GM19043 (cell line): Measurements from ENCODE around the gene ADSS1.

ENCODE experiments used
- ATAC-seq: cut with Tn5 transposase; IDR thresholded peaks from one replicate; pipeline ENCODE4 v1.9.1; 2021; ENCODE audit warnings: low read depth; ENCODE audit not compliant: unreplicated experiment

The ADSS1 gene

DNA sequence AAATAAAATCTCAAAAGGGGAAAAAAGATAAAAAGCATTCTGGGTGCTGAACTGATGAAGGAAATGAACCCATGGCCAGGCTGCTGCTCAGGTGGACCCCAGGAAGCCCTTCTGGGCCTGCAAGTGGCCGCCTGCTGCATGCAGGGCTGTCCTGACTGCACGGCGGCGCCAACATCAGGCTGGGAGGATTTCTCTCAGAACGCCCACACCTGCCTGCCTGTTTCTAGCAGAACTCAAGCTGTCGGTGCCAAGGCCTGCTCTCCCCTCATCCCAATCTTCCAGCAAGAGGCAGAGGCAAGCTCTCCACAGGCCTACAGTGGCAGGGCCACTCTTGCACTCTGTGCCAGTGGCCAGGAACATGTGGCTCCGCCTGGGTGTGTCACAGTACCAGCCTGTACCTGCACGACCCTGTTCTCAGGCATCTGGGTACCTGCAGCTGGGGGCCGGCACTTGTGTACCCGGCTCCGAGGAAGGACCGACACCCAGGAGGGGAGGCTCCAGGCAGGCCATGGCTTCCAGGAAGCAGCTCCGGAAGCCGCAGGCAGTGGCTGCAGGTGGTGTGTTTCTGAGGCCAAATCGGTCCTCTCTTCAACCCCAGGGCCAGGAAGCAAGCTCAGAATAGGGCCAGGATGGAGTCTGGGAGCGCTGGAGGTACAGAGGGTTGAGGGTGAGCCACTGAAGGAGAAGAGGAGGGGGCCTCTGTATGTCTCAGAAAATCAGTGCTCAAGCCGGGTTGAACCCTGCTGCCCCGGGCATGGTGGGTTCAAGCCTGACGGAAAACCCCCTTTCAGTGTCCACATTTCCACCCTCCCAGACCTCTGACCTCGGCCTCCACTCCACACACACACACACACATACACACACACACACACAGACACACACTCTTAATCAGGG is 37.2 kb upstream of the ADSS1 start:
- ATAC-seq = no peak

DNA sequence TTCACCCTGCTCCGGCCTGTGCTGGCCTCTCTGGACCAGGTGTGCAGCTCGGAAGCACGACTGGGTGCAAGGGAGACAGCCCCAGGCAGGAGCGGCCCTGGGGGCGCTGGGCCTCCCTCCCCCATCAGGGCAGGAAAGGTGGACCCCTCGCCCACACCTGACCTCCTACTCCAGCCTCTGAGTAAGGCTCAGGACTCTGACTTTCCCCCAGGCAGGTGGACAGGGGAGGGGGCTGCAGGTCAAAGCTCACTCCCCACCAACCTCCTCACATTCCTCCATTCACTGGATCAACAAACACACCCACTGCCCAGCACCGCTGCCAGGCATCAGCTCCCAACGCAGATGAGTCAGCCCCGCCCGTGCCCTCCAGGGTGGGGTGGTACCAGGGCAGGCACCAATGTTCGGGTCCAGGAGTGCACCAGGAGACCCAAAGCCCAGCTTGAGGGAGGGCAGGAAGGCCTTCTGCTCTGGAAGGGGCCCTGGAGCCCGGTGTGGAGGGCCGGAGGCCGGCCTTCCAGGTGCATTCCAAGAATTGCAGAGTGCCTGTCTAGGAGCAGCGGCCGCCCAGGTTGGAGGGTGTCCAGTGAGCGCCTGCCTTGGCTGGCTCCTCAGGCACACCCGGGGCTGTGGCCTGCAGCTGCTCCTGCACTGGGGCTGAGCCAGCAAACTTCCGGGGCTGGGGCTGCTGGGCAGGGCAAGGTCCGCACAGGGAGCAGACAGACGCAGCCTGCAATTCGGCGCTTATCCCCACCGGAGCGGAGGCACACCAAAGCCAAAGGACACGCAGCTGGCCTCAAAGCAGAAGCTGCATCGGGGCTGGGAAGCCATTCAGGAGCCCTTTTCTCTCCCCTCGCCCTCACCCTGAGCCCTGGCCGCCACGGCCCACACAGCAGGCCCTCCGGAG is 36.2 kb upstream of the ADSS1 start:
- no peak for ATAC-seq

DNA sequence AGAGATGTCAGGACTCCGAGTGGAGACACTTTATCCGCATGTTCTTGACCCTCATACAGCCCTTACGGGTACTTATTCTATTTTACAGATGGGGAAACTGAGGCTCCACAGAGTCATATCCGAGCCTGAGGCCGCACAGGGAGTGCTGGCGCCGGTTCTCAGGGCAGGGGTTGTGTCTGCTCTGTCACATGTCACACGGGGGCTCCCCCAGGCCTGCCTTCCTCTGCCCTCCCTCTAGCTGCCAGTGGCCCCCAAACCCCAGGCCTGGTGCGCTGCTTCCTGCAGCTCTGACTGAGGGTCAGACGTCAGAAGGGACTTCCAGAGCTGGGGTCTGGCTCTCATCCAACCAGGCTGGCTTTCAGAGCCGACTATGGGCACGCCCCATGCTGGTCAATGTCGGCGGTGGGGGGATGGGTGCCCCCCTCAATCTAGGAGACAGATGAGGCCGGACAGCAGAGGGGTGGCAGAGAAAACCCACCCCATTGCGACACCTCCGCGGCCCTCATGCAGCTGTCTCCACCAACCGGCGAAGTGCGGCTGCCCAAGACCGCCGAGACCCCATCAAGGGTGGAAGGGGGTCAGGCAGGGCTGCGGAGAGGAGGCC is 35.4 kb upstream of the ADSS1 start:
- no peak for ATAC-seq

DNA sequence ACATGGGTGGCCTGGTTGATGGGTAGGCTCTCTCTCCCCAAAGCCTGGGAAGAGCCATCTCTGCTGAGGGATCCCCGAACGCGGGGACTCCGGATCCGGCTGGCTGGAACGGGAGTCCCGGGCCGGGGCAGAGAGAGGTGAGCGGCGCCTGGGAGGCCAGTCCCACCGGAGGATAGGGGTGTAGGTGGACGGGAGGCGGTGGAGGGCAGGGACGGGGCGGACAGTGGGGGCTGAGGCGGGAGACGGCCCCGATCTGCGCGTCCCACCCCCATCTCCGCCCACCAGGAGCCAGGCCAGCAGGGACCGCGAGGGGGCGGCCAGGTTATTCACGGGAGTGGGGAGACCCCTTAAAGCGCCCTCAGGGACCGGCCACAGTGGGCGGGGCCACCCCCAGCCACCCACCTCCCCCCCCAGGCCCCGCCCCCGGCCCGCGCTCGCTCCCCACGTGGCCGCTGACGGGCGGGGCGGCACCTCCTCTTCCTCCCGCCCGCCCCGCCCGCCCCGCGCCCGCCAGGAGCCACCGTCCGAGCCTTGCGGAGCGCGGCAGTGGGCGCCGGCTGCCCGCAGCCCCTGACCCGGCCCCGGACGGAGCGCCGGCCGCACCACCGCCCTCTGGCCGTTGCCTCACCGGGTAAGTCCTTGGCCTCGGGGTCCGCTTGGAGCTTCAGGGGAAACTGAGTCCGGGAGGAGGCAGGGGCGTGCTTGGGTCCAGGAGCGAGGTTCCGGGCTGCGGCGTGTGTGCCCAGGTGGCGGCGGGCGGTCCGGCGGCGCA is 34.7 kb upstream of the ADSS1 start, which contains the start of gene INF2:
TSS of gene INF2 (plus strand) at position 510 of the 772 bp plus-strand sequence. CDS start 11,748 bp downstream, outside the sequence.
- no peak for ATAC-seq

DNA sequence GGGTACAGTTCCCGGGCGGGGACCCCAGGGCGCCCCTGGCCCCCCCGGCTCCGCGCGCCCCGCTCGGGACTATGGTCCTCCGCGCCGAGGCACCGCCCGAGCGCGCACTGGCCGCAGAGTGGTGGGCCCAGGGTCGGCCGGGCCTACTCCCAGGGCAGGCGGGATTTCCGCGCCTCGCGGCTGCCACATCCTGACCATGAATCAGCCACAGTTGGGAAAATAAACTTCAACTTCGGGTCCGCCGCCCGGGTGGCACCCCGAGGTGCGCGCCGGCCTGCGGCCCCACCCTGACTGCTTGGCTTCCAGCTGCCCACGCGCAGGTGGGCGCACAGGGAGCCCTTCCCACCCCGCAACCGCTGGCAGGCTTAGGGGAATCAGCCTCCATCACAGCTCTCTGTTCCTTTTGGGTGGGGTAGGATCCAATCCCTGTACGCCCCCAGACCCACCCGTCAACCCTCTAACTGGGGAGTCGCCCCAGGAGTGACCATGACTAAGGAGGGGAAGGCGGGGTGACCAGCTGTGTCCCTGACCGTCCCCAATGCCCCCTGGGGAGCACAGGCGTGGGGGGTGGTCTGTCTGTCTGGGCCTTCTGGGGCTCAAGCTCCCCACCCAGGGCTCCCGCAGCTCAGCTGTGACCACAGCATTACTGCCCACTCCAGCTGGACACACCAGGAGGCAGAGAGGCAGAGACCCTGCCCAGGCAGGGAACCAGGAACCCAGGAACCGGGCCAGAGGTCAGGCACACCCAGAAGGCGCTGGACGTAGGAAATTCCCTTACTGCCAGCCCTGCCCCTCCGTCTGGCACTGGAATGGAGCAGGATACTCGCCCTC is 33.9 kb upstream of the ADSS1 start:
- ATAC-seq = no peak

DNA sequence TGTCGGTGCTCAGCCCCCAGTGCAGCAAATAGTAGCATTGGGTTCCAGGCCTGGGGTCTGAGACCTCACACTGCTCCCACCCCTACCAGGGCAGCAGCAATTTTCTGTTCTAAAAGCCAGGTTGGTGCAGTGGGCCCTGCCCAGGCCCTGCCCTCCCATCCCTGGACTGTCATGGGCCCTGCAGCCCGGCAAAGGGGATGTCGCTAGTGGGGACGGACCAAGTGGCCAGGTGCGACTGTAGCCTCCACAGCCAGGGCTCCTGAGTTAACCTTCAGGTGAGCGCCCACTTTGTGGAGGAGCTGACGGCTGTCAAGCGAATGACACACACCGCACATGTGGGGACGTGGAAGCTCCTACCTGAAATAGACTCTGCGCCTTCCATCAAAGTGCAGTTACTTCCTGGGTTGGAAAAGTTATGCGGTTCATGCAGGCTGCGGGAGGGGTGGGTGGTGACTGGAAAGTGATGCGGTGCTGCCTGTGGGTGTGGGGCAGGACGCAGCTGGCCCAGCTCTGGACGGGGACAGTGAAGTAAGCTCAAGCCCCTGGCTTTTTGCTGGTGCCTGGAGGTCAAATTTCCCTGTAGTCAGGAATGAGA is 33.1 kb upstream of the ADSS1 start:
- no peak for ATAC-seq

DNA sequence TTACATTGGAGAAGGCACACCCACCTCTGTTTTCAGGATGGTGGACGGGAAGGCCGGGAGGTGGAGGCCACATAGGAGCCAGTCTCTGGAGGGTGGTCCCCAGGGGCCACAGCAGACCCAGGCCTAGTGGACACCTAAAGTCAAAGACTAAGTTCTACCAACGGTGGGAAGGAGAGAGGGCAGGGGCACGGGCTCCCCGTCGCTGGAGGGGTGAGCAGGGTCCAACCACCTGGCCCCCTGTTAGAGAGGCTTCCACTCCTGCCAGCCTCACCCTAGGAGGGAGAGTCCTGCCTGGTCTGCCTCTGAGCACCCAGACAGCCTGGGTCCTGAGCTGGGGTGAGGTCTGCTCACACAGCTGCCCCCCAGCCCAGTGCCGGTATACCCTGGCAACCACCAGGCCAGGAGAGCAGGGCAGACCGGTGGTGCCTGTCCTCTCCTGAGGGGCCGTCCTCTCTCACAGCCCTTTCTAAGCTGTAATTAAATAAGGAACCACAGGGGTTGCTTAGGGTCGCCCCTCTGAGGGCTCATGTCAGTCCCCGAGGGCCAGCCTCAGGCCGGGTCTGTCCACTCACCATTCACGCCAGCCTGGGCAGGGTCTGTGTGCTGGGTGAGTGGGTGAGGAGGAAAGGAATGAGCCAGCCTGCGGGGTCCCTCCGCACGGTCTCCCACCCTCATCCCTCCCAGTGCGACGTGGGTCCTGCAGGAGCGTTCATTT is 32.3 kb upstream of the ADSS1 start:
- no peak for ATAC-seq

DNA sequence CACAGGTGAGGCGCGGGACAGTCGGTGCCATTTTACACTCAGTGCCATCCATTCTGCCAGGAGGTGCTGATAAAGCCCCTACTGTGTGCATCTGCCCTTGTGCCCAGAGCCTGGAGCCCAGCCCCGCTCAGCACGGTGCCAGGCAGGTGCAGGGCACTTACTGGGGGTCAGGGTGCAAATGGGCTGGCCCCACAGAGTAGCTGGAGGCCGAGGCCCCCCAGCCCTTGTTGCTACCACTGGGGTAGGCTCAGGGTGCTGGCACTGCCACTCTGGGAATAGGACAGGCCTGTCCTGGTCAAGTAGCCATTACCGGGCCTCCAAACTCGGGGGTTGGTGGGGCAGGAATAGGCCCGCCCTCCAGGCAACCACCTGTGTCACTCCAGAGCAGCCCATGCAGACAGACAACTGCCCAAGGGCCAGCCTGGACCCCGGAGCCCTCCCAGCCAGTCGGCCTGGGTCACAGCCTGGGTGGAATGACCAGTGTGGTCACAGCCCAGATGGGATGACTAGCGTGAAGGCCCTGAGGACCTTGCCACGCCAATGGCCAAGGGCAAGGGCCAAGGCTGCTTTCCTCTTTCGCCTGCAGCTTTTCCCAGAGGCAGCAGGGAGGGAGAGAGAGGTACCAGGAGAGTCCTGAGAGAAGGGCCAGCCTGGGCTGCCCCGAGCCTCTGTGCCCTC is 31.6 kb upstream of the ADSS1 start:
- no peak for ATAC-seq

DNA sequence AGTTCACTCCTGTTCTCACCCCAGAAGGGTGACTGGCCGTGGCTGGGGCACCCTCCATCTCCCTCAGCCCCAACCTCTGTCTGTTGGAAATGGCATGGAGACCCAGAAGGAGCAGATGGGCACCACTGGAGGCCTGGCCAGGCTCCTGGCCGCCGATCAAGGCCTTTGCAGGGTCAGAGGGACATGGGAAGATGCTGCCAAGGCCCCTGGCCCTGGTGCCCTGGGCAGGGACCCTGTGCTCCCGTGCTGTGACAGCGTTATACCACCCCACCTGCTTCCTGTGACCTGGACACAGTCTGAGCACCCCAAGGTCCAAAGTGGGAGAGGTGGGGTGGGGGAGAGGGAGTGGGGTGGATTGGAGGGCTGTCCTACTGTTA is 31.1 kb upstream of the ADSS1 start:
- no peak for ATAC-seq

DNA sequence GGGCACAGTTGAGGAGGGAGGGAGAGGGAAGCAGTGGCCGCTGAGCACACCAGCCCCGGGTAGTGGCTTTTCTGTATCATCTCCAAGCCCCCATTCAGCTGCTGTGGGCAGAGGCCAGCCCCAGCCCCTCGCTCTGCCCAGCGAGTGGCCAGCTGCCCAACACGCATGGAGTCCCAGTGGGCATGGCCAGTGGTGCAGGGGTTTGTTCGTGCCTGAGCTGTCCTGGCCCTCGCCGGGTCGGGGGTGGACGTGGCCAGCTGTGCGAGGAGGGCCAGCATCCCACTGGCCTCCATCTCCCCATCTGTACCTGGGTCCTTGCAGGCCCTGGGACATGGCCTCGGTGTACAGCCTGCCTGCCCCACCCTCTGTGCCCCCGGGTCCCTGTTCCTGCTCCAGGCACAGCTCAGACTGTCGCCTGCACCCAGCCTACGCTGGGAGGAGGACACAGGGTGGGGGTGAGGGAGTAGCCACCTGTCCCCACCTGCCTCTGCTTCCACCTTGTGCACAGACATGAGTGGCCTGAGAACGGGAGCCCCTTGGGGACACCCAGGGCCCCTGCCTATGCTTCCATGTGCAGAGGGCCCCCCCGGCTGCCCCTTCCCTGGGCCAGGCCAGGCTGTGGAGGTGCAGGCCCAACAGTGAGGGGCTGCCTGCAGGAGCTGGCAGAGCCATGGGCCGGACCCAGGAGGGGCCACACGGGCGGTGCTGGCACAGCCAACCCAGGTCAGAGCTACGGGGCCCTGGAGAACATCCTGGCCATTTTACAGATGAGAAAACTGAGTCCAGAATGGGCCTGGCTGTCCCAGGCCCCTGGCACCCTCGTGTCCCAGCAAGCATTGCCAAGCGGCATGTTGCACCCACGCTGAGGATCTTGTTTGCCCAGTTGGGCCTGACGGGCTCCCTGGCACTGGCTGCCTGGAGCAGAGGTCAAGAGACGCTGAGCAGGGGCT is 30.3 kb upstream of the ADSS1 start:
- ATAC-seq = no peak

DNA sequence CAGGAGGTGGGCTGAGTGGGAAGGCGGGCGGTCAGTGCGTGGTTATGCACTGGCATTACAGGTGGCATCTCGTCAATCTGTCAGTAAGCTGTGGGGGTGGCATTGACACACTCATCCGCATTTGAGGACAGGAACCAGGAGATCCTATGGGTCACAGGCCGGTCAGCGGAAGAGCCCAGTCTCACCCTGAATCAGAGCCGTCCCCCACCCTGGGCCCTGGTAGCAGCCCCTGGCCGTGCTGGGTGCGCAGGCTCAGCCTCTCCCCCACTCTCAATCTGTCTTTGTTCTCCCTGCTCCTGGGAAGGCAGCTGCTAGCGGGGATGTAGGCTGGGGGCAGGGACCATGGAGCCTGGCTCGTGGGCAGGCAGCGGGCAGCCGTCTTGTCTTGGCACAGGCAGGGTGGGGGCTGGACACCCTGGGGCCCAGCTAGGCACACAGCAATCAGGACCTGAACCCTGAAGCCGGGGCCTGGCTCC is 29.5 kb upstream of the ADSS1 start:
- no peak for ATAC-seq

DNA sequence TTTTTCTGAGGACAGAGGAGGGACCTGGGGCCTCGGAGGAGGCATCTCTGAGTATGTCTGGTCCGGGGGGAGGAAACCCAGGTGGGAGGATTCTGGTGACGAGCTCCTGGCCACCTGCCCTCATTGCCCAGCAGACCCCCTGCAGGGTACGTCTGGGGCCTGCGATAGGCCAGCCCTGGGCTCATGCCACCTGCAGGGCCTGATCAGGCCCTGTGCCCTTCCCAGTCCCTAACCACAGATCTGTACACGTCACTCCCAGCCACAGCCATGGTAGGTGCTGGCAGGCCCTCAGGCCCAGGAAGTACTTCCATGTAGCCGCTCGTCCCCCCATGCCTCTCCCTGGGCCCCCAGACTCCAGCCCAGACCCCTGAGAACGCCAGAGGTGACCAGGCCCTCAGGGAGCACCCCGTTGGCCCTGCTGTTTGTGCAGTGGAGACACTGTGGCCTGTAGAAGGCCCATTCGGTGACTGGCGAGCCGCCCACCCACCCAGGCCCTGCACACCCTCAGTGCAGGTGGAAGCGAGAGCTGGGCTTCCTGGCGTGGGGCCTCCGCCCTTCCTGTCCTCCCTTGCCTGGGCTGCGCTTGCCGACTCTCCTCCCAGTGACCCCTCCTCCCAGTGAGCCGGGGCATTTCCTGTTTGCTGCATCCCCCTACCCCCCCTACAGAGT is 28.9 kb upstream of the ADSS1 start:
- no peak for ATAC-seq

DNA sequence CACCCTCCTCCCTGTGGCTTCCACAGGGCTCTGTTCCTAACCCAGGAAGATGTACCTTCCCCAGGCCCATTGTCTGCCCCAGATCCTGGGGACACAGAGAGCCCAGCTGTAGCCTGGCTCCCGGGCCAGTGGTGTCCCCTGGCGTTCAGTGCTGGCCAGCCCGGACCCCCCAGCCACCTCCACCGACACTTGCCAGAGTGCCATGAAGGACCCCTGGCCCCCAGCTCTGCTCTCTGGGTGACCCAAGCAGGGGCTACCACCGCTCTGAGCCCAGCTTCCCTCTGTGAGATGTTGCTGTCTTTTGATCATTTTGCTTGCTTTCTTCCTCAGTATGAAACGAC is 28.4 kb upstream of the ADSS1 start:
- no peak for ATAC-seq

DNA sequence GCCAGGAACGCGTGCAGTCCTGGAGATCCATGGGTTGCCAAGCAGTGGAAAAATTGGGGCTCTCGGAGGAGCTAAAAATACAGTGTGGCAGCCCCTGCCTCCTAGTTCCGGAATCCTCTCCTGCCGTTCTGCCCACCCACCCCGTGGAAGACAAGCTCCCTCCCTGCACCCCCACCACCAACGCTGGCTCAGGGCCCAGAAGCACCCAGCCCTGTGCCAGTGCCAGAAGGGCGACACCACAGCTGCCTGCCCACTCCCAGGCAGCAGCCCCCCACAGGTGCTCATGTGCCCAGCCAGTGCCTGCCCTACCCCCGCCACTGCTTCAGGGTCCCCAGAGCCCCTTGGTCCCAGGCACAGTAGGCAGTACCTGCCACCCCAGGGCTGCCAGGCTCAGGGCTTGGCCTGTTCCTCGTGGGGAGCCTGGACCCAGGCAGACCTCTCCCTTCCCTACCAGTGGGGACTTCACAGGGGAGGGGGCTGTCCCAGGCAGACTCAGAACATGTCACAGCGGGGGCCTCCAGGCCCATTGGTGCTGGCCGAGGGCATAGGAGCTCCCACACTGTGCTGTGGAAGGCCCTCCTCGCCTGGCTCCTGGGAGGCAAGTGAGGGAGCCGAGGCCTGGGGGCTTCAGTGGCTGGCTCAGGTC is 27.2 kb upstream of the ADSS1 start:
- no peak for ATAC-seq

DNA sequence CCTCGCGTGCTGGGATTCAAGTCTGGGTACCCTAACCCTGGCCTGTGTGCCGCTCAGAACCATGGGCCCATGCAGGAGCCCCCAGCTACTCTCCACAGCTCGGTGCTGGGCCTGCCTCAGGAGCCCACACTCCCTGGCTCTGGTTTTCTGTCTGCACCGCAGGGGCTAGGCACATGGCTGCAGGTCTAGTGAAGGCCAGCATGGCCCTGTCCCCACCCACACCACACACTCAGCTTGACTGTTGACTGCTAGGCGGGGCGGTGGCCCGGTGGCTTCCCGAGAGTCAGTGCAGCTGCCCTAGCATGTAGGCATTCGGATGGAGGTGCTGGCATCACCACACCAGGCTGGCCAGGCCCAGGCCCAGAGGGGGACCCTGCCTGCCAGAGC is 26.7 kb upstream of the ADSS1 start:
- ATAC-seq = no peak
